ENCODE results near the gene PNP.

The PNP gene

DNA sequence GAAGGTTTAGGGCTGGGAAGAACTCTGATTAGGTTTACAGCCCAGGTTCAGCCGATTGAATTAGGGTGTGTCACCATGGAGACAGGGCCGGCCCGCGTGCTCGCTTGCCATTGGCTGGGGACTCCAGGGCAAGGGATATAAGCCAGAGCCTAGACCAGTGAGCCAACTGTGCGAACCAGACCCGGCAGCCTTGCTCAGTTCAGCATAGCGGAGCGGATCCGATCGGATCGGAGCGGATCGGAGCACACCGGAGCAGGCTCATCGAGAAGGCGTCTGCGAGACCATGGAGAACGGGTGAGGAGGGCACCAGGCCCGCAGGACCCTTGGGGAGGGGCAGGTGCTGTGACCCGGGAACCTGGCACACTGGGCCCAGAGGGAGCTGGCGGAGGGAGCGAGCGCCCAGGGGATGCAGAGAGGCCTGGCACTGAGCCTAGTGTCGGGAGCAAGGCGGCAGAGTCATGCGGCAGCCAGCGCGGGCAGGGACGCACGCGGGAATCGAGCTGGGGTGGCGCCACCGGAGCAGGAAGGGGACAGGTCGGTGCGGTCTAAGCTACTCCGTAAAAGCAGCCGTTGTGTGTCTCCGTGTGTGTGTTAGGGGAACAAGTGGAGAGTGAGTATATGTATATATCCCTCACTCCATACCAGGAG is at the start of gene PNP:
Gene PNP (plus strand): TSS at position 165 of the 648 bp plus-strand sequence. CDS start 119 bp downstream, at position 284.
- Histone ChIP-seq H3K27me3 (ENCODE audit: insufficient read depth, insufficient read length) (no peaks in the 10 kb centered on the region), H3K9ac (ENCODE audit: insufficient read length, low read depth) (peak within 1 kb of the TSS; percentile 94), H3K36me3 (ENCODE audit: insufficient read depth, insufficient read length, low read length) (peaks cover 28% of the 10 kb centered on the region), H3K4me1 (ENCODE audit: insufficient read depth, insufficient read length) (no peaks in the 10 kb centered on the region), H3K9me3 (ENCODE audit: insufficient read depth, low read length) (no peaks in the 10 kb centered on the region), H3K4me3 (ENCODE audit: insufficient read length, low read depth) (peak within 1 kb of the TSS; percentile 92)
- TF ChIP-seq ZNF274 (IDR thresholded peaks at IDR 0.05; ENCODE audit: low read depth, low read length) (no peak), SUZ12 (IDR thresholded peaks at IDR 0.05; ENCODE audit: extremely low read depth, insufficient read depth, insufficient read length) (no peak), YY1 (IDR thresholded peaks at IDR 0.05; ENCODE audit: insufficient read depth, insufficient read length) (no peak)
- DNase-seq (ENCODE audit: low read depth, low spot score), result peak; percentile 72

DNA sequence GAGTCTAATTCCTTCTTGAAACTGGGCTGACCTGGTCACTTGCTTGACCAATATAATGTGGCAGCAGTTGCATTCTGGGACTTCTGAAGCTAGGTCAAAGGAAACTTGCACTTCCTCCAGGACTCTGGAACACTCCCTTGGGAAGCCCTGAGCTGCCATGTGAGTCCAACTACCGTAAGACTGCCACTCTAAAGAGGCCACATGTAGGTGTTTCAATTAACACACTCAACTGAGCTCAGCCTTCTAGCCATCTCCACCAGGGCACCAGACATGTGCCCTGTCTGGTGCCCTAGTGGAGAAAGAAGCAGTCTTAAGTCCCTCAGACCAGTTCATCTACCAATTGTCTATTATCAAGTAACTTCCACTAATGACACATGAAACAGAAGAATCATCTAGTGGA is 49.8 kb upstream of the PNP start:
- Histone ChIP-seq H3K9me3 (ENCODE audit: insufficient read depth, low read length) (no peaks in the 10 kb centered on the region), H3K27me3 (ENCODE audit: insufficient read depth, insufficient read length) (peaks cover under 1% of the 10 kb centered on the region), H3K4me1 (ENCODE audit: insufficient read depth, insufficient read length) (peaks cover 2% of the 10 kb centered on the region), H3K9ac (ENCODE audit: insufficient read length, low read depth) (no peak overlapping the region), H3K36me3 (ENCODE audit: insufficient read depth, insufficient read length, low read length) (no peaks in the 10 kb centered on the region), H3K4me3 (ENCODE audit: insufficient read length, low read depth) (no peak overlapping the region)
- TF ChIP-seq SUZ12 (IDR thresholded peaks at IDR 0.05; ENCODE audit: extremely low read depth, insufficient read depth, insufficient read length) (no peak), ZNF274 (IDR thresholded peaks at IDR 0.05; ENCODE audit: low read depth, low read length) (no peak), YY1 (IDR thresholded peaks at IDR 0.05; ENCODE audit: insufficient read depth, insufficient read length) (no peak)
- no peak for DNase-seq (ENCODE audit: low read depth, low spot score)

DNA sequence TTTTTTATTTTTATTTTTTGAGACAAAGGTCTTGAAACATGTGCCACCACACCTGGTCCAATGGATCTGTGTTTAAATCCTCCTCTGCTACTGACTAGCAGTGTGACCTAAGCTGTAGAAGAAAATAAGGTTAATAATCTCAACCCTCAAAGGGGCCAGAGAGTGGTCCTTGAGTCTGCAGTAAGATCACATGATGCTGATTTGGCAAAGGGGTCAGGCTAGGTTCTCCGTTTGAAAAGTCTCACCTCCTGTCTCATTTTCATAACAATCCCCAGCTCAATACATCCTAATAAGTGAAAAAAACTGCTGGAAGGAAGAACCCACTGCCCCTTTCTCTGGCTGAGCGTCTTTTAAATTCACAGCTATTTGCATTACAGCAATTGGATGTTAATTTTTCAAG is 47.9 kb upstream of the PNP start:
- no peak for DNase-seq (ENCODE audit: low read depth, low spot score)
- Histone ChIP-seq H3K4me1 (ENCODE audit: insufficient read depth, insufficient read length) (peaks cover 2% of the 10 kb centered on the region), H3K36me3 (ENCODE audit: insufficient read depth, insufficient read length, low read length) (no peaks in the 10 kb centered on the region)

DNA sequence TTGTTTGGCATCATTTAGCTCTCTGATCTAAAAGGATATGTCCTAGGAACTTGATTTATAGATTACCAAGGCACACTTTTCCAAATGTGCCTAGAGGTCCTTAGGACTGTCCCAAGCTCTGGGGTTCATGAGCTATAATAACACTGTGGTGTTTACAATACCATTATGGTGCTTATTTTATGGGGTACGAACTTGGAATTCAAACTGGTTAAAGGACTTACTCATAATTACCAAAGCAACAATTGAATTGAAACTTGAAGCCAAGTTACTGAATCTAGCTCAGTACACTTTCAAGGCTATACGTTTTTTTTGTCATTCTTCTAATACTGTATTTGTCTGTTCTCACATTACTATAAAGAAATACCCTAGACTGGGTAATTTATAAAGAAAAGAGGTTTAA is 46.3 kb upstream of the PNP start:
- H3K36me3 ChIP-seq (ENCODE audit: insufficient read depth, insufficient read length, low read length), result no peaks in the 10 kb centered on the region
- no peak for TF ChIP-seq SUZ12 (IDR thresholded peaks at IDR 0.05; ENCODE audit: extremely low read depth, insufficient read depth, insufficient read length)
- TF ChIP-seq ZNF274 (IDR thresholded peaks at IDR 0.05; ENCODE audit: low read depth, low read length), result no peak
- TF ChIP-seq YY1 (IDR thresholded peaks at IDR 0.05; ENCODE audit: insufficient read depth, insufficient read length), result no peak
- H3K4me3 ChIP-seq (ENCODE audit: insufficient read length, low read depth), result no peak overlapping the region
- no peaks in the 10 kb centered on the region for H3K27me3 ChIP-seq (ENCODE audit: insufficient read depth, insufficient read length)
- peaks cover 2% of the 10 kb centered on the region for H3K4me1 ChIP-seq (ENCODE audit: insufficient read depth, insufficient read length)
- no peaks in the 10 kb centered on the region for H3K9me3 ChIP-seq (ENCODE audit: insufficient read depth, low read length)
- H3K9ac ChIP-seq (ENCODE audit: insufficient read length, low read depth), result no peak overlapping the region
- no peak for DNase-seq (ENCODE audit: low read depth, low spot score)

More for the DNA sequence above, 47.9 kb upstream of the PNP start:
- TF ChIP-seq SUZ12 (IDR thresholded peaks at IDR 0.05; ENCODE audit: extremely low read depth, insufficient read depth, insufficient read length), result no peak
- no peak for TF ChIP-seq YY1 (IDR thresholded peaks at IDR 0.05; ENCODE audit: insufficient read depth, insufficient read length)
- no peak for TF ChIP-seq ZNF274 (IDR thresholded peaks at IDR 0.05; ENCODE audit: low read depth, low read length)
- H3K9me3 ChIP-seq (ENCODE audit: insufficient read depth, low read length), result no peaks in the 10 kb centered on the region
- no peak overlapping the region for H3K4me3 ChIP-seq (ENCODE audit: insufficient read length, low read depth)
- no peaks in the 10 kb centered on the region for H3K27me3 ChIP-seq (ENCODE audit: insufficient read depth, insufficient read length)
- H3K9ac ChIP-seq (ENCODE audit: insufficient read length, low read depth), result no peak overlapping the region

DNA sequence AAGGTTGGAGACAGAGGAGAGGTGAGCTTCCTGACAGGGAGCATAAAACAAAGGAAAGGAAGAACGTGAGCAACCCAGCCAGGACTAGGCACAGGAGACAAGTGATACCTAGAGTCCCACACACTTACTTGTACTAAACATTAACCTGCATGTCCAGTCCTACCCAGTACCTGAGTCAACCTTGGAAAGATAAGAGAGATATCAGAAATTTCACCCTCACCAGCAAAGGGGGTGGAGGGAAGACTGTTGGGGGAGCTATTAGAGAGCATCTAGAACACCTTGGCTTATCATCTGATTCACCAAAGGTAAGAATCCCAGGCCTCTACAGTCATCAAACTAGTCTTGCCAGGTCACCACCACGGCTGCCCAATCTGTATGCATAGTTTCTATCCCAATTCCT is 44.4 kb upstream of the PNP start:
- no peak overlapping the region for H3K9ac ChIP-seq (ENCODE audit: insufficient read length, low read depth)
- no peaks in the 10 kb centered on the region for H3K36me3 ChIP-seq (ENCODE audit: insufficient read depth, insufficient read length, low read length)
- no peak overlapping the region for H3K4me3 ChIP-seq (ENCODE audit: insufficient read length, low read depth)
- H3K9me3 ChIP-seq (ENCODE audit: insufficient read depth, low read length), result no peaks in the 10 kb centered on the region
- peaks cover 2% of the 10 kb centered on the region for H3K4me1 ChIP-seq (ENCODE audit: insufficient read depth, insufficient read length)
- DNase-seq (ENCODE audit: low read depth, low spot score), result no peak
- no peaks in the 10 kb centered on the region for H3K27me3 ChIP-seq (ENCODE audit: insufficient read depth, insufficient read length)
- TF ChIP-seq YY1 (IDR thresholded peaks at IDR 0.05; ENCODE audit: insufficient read depth, insufficient read length) (no peak), SUZ12 (IDR thresholded peaks at IDR 0.05; ENCODE audit: extremely low read depth, insufficient read depth, insufficient read length) (no peak), ZNF274 (IDR thresholded peaks at IDR 0.05; ENCODE audit: low read depth, low read length) (no peak)

DNA sequence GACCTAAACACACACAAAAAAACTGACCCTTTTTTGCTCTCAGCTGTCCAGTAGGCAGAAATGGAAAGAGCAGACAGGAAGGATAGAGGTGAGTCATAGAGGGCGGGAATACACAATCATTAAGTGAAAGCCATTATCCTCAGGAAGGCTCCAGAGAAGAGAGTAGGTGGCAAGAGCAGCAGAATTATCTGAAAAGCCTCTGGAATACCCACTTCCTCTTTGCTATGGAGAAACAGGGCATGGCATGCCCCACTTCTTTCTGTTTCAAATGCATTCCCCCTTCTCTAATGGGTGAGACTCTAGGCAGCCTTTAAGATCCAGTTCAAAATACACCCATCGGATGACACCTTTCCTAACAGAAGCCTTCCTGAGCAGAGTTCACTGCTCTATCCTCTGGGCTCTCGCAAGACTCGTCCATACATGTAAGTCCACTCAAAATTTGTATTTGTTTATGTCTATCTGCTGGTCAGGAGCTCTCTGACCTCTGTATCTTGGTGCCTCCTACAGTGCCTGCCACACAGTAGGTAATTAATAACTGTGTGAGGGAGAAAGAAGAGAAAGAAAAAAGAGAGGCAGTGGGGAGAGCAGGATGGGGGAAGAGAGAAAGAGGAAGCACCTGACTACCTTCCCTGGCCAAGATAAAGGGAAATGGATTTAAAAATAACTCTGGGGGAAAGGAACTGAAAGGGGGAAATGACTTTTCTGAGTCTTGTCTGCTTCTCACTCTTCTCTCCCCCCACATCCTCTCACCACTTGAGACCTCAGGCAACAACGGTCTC is 41.8 kb upstream of the PNP start:
- H3K4me1 ChIP-seq (ENCODE audit: insufficient read depth, insufficient read length), result no peaks in the 10 kb centered on the region
- no peaks in the 10 kb centered on the region for H3K9me3 ChIP-seq (ENCODE audit: insufficient read depth, low read length)
- no peak for DNase-seq (ENCODE audit: low read depth, low spot score)
- no peak overlapping the region for H3K4me3 ChIP-seq (ENCODE audit: insufficient read length, low read depth)
- TF ChIP-seq ZNF274 (IDR thresholded peaks at IDR 0.05; ENCODE audit: low read depth, low read length) (no peak), SUZ12 (IDR thresholded peaks at IDR 0.05; ENCODE audit: extremely low read depth, insufficient read depth, insufficient read length) (no peak), YY1 (IDR thresholded peaks at IDR 0.05; ENCODE audit: insufficient read depth, insufficient read length) (no peak)
- H3K9ac ChIP-seq (ENCODE audit: insufficient read length, low read depth), result no peak overlapping the region
- H3K27me3 ChIP-seq (ENCODE audit: insufficient read depth, insufficient read length), result no peaks in the 10 kb centered on the region
- no peaks in the 10 kb centered on the region for H3K36me3 ChIP-seq (ENCODE audit: insufficient read depth, insufficient read length, low read length)

DNA sequence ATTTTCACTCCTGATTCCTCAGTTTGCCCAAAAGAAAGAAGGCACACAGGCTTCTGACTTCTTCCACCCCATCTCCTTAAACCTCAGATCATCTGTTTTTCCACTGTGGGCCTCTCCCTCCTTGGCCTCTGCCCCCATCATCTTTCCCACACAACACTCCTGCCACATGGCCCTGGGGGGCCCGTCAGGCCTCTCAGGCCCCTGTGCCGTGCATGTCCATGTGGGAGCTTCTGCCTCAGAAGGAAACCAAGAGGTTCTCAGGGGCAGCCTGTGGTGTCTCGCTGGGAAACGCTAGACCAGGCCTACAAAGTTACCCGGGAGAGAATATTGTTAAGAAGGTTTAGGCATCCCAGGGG is 41.2 kb upstream of the PNP start:
- DNase-seq (ENCODE audit: low read depth, low spot score), result no peak
- TF ChIP-seq ZNF274 (IDR thresholded peaks at IDR 0.05; ENCODE audit: low read depth, low read length), result no peak
- no peak for TF ChIP-seq SUZ12 (IDR thresholded peaks at IDR 0.05; ENCODE audit: extremely low read depth, insufficient read depth, insufficient read length)
- no peak for TF ChIP-seq YY1 (IDR thresholded peaks at IDR 0.05; ENCODE audit: insufficient read depth, insufficient read length)
- H3K4me1 ChIP-seq (ENCODE audit: insufficient read depth, insufficient read length), result no peaks in the 10 kb centered on the region
- no peaks in the 10 kb centered on the region for H3K27me3 ChIP-seq (ENCODE audit: insufficient read depth, insufficient read length)
- no peak overlapping the region for H3K4me3 ChIP-seq (ENCODE audit: insufficient read length, low read depth)
- H3K36me3 ChIP-seq (ENCODE audit: insufficient read depth, insufficient read length, low read length), result no peaks in the 10 kb centered on the region
- H3K9ac ChIP-seq (ENCODE audit: insufficient read length, low read depth), result no peak overlapping the region
- no peaks in the 10 kb centered on the region for H3K9me3 ChIP-seq (ENCODE audit: insufficient read depth, low read length)
